Measurements from ENCODE around the gene MOCOS. TPM values are rescaled to one million over a fixed set of nuclear protein-coding genes. Genes with fewer than 3 reads are reported as not detected.

MOCOS gene
- total and polyA plus RNA-seq, 2 experiments from 2014 or later = 0.27 to 0.60 TPM

DNA sequence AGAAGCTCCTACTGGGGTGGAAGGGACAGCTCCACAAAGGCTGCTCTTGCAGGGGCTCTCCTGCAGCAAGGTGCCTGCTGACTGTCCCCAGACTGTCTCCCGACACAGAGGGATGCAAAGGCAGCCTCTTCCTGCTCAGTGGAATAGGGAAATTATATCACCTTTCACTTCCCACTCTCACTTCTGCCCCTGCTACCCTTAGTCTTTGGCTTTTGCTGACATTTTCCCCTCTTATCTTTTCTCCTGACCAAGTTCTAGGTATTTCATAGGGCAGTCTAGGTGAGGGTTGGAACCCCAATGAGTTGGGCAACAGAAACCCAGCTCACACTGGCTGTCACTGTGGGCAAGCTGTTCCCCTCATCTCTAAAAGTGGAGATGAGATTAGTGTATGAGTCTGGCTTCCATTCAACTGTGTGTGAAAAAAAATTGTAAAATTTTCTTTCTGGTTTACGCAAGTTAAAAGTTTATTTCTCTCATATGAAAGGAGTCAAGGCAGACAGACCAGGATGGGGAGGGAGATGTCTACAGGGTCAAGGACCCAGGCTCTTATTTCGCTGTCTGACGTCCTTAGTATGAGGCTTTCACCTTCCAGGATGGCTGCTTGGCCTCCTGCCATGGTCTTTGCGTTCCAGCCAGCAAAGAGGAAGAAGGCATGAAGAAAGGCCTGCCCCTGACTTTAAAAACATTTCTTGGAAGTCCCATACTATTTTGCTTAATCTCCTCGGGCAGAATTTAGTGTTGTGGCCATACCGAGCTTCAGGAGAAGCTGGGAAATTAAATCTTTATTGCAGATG lies 7.5 kb upstream of the MOCOS start:
- Histone ChIP-seq H3K36me3 (peaks cover 15% of the 10 kb centered on the region), H3K27ac (no peak overlapping the region), H3K27me3 (peaks cover 11% of the 10 kb centered on the region), H3K4me1 (ENCODE audit: low read depth) (no peaks in the 10 kb centered on the region), H3K9me3 (ENCODE audit: low read depth) (no peaks in the 10 kb centered on the region), H3K4me3 (no peak overlapping the region)
- TF ChIP-seq, protein P1, sequence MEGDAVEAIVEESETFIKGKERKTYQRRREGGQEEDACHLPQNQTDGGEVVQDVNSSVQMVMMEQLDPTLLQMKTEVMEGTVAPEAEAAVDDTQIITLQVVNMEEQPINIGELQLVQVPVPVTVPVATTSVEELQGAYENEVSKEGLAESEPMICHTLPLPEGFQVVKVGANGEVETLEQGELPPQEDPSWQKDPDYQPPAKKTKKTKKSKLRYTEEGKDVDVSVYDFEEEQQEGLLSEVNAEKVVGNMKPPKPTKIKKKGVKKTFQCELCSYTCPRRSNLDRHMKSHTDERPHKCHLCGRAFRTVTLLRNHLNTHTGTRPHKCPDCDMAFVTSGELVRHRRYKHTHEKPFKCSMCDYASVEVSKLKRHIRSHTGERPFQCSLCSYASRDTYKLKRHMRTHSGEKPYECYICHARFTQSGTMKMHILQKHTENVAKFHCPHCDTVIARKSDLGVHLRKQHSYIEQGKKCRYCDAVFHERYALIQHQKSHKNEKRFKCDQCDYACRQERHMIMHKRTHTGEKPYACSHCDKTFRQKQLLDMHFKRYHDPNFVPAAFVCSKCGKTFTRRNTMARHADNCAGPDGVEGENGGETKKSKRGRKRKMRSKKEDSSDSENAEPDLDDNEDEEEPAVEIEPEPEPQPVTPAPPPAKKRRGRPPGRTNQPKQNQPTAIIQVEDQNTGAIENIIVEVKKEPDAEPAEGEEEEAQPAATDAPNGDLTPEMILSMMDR (IDR thresholded peaks at IDR 0.05; ENCODE audit: low read depth, low read length) = no peak
- peak in 1 of 2 donors; percentile 97 for DNase-seq (ENCODE audit: low read depth in 1 of 2, low spot score in 1 of 2)

DNA sequence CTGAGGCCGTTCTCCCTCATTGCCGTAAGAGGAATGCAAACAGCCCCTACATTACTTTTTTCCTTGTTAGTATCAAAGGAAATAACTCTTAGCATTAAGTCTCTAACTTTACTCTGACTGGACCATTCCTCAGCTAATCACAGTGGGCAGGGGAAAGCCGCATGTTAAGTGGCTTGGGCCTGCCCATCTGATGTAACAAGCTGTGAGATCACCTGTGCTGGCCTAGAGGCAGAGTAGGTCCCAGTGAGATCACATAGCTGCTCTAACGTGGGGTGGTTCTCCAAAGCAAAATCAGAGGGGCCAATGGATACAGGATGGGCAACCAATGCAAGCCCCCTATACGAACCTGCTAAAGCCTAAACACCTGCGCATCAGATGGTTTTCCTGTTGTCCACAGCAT lies 5.9 kb upstream of the MOCOS start:
- Histone ChIP-seq H3K27ac (no peak overlapping the region), H3K36me3 (peaks cover under 1% of the 10 kb centered on the region), H3K9me3 (ENCODE audit: low read depth) (no peaks in the 10 kb centered on the region), H3K27me3 (peaks cover 27% of the 10 kb centered on the region), H3K4me1 (ENCODE audit: low read depth) (no peaks in the 10 kb centered on the region), H3K4me3 (no peak overlapping the region)
- TF ChIP-seq, protein P1 (IDR thresholded peaks at IDR 0.05; ENCODE audit: low read depth, low read length) = no peak
- no peak for DNase-seq (ENCODE audit: low read depth in 1 of 2, low spot score in 1 of 2)

DNA sequence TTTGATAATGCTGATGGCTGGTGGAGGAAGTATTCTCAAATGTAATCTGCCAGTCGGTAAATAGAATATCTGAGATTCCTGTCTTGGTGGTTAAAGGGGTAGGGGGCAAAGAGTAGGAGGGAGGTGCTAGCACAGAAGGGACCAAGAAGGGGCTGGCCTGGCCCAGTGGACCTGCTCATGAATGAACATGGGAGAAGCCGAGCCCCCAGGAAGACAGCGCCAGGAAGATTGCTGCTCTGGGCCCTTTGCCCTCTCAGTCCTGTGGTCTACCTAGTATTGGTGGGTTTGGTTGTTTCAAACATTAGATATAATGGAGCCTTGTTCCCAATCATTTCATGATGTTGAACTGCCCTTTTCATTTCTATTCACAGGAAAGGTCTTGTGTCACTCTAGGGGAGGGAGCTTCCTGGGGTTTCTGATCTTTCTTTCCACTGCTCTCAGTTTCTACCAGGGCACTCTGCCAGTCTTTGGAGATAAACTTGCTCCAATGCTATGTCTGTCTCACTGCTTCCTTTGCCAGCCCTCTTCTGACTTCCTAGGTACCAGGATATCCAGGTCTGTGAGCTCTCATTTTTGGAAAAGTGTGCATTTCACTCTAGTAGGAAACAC lies 5.3 kb upstream of the MOCOS start:
- TF ChIP-seq, protein P1 (IDR thresholded peaks at IDR 0.05; ENCODE audit: low read depth, low read length) = no peak
- peaks cover 33% of the 10 kb centered on the region for H3K27me3 ChIP-seq
- no peak overlapping the region for H3K27ac ChIP-seq
- H3K36me3 ChIP-seq = no peaks in the 10 kb centered on the region
- DNase-seq (ENCODE audit: low read depth in 1 of 2, low spot score in 1 of 2) = peak in 1 of 2 donors; percentile 53
- H3K4me1 ChIP-seq (ENCODE audit: low read depth) = no peaks in the 10 kb centered on the region
- H3K9me3 ChIP-seq (ENCODE audit: low read depth) = no peaks in the 10 kb centered on the region
- H3K4me3 ChIP-seq = no peak overlapping the region

DNA sequence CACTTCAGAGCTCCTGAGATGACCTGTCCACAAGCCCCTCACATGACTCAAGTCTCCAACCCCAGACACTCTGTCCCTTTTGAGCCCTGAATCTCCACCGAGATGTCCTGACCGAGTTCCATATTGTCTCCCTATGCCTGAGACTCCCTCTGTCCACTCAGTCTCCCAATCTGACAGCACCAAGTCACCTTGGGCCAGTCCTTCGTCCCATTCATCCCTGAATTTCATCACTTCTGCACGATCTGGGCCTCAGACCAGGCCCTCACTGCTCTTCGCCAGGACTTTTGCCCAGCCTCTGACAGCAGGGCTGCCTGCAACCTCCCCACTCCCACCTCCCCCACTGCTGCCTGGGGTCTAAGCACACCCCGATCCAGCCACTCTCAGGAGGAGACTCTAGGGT lies 4.3 kb upstream of the MOCOS start:
- TF ChIP-seq, protein P1 (IDR thresholded peaks at IDR 0.05; ENCODE audit: low read depth, low read length) = no peak
- Histone ChIP-seq H3K4me3 (no peak overlapping the region), H3K27ac (no peak overlapping the region), H3K27me3 (peaks cover 43% of the 10 kb centered on the region), H3K9me3 (ENCODE audit: low read depth) (no peaks in the 10 kb centered on the region), H3K36me3 (no peaks in the 10 kb centered on the region), H3K4me1 (ENCODE audit: low read depth) (no peaks in the 10 kb centered on the region)
- DNase-seq (ENCODE audit: low read depth in 1 of 2, low spot score in 1 of 2) = no peak

DNA sequence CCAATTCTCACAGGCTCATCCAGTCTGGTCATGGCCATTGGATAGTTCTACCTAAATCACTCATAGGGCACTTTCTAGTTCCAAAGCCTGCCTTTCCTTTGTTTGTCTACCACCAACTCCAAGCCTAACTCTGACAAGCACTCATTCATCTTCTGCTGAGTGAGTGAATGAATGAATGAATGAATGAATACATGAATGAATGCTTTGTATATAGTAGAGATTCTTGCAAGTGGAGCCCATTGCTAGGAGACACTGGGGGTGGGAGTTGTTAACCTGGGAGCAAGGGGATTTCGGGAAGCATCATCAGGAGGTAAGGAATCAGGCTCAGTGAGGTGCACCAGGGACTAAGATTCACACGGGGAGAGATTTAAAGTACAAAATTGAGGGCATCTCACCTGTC lies 3.3 kb upstream of the MOCOS start:
- no peak overlapping the region for H3K4me3 ChIP-seq
- TF ChIP-seq, protein P1 (IDR thresholded peaks at IDR 0.05; ENCODE audit: low read depth, low read length) = no peak
- no peak for DNase-seq (ENCODE audit: low read depth in 1 of 2, low spot score in 1 of 2)
- H3K27ac ChIP-seq = no peak overlapping the region
- H3K27me3 ChIP-seq = peaks cover 53% of the 10 kb centered on the region
- no peaks in the 10 kb centered on the region for H3K4me1 ChIP-seq (ENCODE audit: low read depth)
- no peaks in the 10 kb centered on the region for H3K36me3 ChIP-seq
- H3K9me3 ChIP-seq (ENCODE audit: low read depth) = no peaks in the 10 kb centered on the region
